GM21723 (cell line): ENCODE measurements around the gene TIPARP.

Source experiments
- ATAC-seq: cut with Tn5 transposase; IDR thresholded peaks from one replicate; pipeline ENCODE4 v1.9.1; 2021; ENCODE audit warnings: mild to moderate bottlenecking, moderate library complexity; ENCODE audit not compliant: unreplicated experiment

The TIPARP gene

GRCh38 chr3:156674046-156674910 is at the start of gene TIPARP:
Gene TIPARP (plus strand): TSS chr3:156674590. CDS start chr3:156677698, 3,108 bp downstream.
- peak; percentile 86 for ATAC-seq

GRCh38 chr3:156626104-156626503 is 48.3 kb upstream of the TIPARP start:
- ATAC-seq: no peak

- ATAC-seq: no peak
These were observed 46.3 kb upstream of the TIPARP start for GRCh38 chr3:156627946-156628569.

- ATAC-seq: no peak
These were observed 45.4 kb upstream of the TIPARP start for GRCh38 chr3:156628836-156629618.

GRCh38 chr3:156630081-156630772 is 44.2 kb upstream of the TIPARP start:
- no peak for ATAC-seq

- ATAC-seq: no peak
These were observed 43.7 kb upstream of the TIPARP start for GRCh38 chr3:156630773-156631093.

- ATAC-seq: no peak
These were observed 43.1 kb upstream of the TIPARP start for GRCh38 chr3:156631323-156631722.

GRCh38 chr3:156632601-156633000 is 41.8 kb upstream of the TIPARP start:
- no peak for ATAC-seq

- no peak for ATAC-seq
These were observed 41.1 kb upstream of the TIPARP start for GRCh38 chr3:156633335-156633734.

- no peak for ATAC-seq
These were observed 39.4 kb upstream of the TIPARP start for GRCh38 chr3:156635034-156635433.

GRCh38 chr3:156635973-156636372 is 38.4 kb upstream of the TIPARP start:
- no peak for ATAC-seq

GRCh38 chr3:156637480-156638022 is 36.8 kb upstream of the TIPARP start:
- ATAC-seq: no peak

GRCh38 chr3:156638271-156638670 is 36.1 kb upstream of the TIPARP start:
- ATAC-seq: no peak

- ATAC-seq: no peak
These were observed 34.9 kb upstream of the TIPARP start for GRCh38 chr3:156639414-156640023.

- ATAC-seq: no peak
These were observed 32.8 kb upstream of the TIPARP start for GRCh38 chr3:156641618-156641975.

GRCh38 chr3:156642750-156643728 is 31.4 kb upstream of the TIPARP start:
- ATAC-seq: peak; percentile 17

- ATAC-seq: peak; percentile 87
These were observed 30.5 kb upstream of the TIPARP start for GRCh38 chr3:156643729-156644389.

- ATAC-seq: no peak
These were observed 29.4 kb upstream of the TIPARP start for GRCh38 chr3:156644958-156645357.

- no peak for ATAC-seq
These were observed 27.4 kb upstream of the TIPARP start for GRCh38 chr3:156646958-156647357.
